ENCODE data around the gene SLC37A1.

Gene SLC37A1

DNA sequence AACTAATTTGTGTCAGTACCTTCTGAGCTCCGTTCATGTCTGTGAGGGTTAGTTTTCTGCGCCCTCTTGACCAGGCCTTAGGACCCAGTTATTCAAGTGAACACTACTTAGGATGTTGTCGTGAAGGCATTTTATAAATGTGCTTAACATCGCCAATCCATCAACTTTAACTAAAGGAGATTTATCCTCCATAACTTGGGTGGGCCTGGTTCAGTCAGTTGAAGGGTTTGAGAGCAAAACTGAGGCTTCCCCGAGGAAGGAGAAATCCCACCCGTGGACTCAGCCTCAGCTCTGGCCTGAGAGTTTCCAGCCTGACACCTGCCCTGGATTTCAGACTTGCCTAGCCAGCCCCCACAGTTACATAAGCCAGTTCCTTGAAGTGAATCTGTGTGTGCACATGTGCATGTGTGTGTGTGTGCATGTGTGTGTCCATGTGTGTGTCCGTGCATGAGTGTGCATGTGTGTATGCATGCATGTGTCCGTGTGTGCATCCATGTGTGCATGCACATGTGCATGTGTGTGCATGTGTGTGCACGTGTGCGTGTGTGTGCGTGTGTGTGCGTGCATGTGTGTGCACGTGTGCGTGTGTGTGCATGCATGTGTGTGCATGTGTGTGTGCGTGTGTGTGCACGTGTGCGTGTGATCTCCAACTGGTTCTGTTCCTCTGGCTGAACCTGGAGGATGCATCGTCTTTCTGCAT is 77.7 kb downstream of the SLC37A1 start:
- no peak for DNase-seq (ENCODE audit: extremely low read depth in 1 of 2, low read depth in 1 of 2)

DNA sequence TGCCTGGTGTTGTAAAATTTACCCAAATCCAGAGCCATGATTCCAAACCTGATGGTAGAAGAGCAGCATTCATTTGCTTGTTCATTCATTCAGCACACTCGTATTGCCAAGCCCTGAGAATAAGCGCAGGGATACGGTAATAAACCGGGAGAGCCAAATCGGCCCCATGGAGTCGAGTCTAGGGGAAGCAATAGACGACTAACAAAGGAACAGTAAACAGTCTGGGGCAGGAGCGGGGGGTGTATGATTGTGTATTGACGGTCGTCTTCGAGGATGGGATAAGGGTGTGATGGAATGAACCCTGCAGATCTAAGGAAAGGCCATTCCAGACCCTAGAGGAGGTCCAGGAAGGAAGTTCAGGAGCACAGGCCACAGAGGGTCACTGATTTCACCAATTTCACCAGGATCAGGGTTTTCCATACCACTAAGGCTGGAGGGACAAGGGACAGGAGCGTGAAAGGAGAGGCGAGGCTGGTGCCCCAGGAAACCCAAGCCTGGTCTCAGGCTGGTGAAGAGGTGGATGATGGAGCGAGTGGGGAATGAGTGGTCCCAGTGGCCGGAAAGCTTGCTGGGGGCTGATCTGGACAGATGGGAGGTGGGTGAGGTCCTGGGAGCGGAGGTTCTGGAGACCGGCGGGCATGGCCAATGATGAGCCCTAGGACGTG is 78.6 kb downstream of the SLC37A1 start:
- DNase-seq (ENCODE audit: extremely low read depth in 1 of 2, low read depth in 1 of 2): no peak

DNA sequence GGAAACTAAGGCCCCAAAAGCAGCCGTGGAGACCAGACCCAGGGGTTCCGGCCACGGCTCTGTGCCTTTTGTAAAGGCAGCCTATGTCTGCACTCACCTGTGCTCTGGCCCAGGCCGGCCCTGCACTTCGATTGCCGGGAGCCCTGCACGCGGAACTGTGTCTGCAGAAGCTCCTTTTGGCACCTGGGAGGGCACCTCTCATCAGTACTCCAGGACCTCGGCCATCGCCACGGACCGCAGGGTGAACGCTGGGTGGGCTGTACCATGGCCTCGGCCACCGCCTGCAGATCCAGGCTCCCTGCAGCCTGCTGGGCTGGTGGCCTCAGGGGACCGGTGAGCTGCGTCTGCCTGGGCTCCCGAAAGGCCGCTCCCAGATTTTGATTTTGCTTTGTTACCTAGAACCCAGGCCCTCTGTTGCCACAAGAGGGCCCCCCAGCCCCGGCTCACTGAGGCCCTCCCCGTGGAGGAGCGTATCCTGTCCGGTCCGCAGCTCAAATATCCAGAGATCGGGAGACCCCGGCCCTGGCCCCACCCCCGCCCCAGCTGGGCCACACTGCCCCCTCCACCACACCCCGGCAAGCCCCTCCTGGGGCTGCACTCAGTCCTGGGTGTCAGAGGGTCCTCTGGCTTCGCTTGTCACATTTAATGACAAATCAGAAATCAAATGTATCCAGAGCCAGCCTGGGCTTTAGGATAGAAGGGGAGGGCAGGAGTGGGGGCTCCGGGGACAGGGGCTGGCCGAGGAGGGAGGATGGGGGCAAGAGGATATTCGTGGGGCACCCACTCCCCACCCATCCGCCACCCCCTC is 79.6 kb downstream of the SLC37A1 start:
- DNase-seq (ENCODE audit: extremely low read depth in 1 of 2, low read depth in 1 of 2): peak in 1 of 2 donors; percentile 47

DNA sequence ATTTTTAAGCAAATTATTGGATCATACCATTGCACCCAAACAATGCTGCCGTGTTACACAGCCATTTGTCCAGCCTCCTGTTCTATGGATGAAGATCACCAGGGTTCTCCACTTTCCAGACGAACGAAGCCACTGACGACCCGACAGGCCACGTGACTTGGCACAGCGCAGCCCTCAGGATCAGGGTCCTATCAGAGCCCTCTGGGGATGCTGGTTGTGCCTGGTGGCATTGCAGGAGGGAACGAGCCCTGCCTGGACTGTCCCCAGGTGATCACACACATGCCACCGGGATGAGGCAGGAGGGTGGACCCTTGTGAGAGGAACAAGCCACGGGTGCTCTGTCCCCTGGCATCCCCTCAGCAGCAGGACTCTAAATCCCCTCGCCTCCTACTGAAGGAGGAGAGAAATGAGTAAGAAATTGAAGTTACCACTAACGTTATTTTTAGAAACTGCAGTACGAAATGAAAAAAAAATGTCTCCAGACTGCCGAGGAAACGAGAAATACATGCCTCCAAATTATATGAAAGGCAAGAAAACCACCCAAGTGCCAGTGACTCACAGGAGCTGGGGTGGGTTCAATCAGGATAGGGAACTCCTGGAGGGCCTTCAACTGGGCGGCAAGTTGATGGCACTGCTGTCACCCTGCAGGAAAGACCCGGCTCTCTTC is 81.1 kb downstream of the SLC37A1 start:
- DNase-seq (ENCODE audit: extremely low read depth in 1 of 2, low read depth in 1 of 2): no peak

DNA sequence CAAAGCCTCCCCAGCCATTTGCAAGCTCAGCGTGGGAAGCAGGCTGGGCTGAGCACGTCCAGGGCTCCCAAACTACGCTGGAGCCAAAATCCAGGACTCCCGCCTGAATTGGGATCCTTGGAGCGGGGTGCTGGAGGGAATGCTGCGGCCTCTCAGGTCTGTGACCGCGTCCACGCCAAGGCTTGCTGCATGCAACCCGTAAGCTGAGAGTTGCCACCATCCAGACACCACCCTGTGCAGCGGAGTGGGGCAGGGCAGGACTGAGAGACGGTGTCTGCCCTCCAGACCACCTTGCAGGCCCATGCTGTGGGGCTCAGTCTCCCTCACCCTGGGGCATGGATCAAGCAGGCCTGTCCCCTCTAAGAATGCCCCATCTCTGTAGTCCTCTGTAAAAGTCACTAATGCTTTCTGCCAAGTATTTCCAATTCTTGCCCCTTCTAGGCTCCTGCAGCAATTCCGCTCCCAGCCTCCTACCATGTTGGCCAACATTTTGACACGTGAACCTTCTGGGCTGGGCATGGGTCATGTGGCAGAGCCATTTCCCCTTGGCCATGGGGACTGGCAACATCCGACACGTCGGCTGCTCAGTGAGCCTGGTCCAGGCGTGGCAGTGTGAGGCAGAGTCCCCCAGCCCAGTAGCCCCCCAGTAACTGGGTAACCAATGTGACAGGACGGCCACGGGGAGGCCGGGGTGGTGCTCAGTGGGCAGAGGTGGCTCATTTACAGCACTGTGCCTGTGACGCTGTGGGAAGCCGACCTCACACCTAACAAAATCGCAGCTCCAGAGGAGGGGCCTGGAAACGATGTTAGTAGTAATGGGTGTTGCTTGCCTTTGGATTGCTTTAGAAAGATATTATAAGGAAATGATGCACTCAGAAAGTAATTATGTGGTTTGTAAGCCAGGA is 81.9 kb downstream of the SLC37A1 start:
- no peak for DNase-seq (ENCODE audit: extremely low read depth in 1 of 2, low read depth in 1 of 2)

DNA sequence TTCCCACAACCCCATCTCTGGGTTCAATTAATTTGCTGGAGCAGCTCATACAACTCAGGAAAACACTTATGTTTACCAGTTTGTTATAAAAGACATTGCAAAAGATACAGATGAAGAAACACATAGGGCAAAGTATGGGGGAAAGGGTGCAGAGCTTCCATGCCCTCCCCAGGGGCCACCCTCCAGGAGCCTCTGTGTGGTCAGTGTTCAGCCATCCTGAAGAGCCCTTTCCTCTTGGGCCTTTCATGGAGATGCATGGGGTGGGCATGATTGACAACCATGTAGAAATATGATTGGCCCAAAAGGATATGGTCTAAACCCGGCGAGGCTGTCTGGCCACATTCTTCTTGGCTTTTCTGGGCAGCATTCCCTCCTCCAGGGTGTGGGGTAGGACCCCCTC is 83.0 kb downstream of the SLC37A1 start:
- DNase-seq (ENCODE audit: extremely low read depth in 1 of 2, low read depth in 1 of 2): no peak

DNA sequence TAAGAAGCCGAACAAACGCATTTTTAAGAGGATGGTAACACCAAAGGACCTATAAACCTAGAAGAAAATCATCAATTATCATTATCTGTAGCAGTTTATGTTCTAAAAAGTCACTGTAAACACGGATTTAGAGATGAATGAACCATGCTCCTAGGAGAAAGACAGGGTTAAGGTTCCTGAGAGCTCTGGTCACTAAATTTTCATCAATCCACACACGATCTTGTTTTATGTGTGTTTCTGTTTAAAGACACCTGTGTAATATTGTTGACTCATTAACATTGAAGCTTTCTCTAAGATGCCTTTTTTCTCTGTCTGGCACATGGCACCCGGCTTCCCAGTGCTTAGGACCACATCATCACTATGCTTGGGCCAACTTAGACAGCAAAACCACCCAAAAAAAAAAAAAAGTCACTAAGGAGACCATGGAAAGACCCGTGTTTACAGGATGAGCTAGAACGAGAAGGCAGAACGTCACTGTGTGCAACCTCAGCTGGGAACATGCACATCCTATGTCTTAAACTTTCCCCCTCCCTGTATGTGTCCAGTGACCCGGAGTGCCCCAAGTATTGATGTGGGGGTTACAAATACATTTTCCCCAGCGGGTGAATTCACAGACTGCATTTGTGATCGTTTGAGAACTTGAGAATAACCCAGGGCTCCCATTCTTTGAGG is 84.0 kb downstream of the SLC37A1 start:
- no peak for DNase-seq (ENCODE audit: extremely low read depth in 1 of 2, low read depth in 1 of 2)

DNA sequence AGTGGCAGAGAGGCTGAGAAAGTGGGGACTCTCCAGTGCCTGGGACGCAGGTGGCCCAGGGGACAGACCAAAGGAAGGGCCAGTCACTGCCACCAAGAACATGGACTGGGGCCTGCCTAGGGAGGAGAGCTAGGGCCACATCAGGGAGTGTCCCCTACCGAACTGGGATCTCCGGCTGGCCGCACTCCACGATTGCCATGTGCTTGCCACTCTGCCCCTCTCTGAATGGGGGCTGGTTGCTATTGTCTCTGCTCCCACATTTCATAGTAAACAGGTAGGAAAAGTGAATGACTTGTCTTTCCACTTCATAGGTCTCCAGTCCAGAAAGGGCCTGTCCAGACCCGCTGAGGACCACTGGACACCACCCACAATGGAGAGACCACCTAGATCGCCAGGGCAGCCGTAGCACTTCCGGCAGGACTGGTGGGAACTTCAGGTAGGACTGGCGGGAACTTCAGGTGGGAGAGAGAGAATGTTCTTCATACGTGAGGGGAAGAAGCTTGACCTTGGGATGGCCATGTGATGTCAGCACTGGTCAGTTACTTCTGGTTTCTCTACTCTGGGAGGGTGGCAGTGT is 84.6 kb downstream of the SLC37A1 start:
- no peak for DNase-seq (ENCODE audit: extremely low read depth in 1 of 2, low read depth in 1 of 2)

DNA sequence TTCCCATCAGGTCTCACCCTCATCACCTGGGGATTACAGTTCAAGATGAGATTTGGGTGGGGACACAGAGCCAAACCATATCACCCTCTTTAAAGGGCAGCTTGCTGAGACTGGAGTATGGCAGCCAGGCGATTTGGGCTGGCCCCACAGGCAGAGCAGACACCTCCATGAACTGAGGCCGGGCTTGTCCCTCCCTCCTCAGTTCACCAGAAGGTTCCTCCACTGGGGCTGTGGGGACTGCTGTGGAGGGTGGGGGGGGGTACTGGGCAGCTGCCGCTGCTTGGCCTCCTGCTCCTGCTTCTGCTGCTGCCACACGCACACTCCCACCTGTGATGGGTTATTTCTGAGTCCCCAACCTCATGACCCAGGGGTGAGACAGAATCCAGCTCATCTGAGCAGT is 85.8 kb downstream of the SLC37A1 start:
- DNase-seq (ENCODE audit: extremely low read depth in 1 of 2, low read depth in 1 of 2): no peak

DNA sequence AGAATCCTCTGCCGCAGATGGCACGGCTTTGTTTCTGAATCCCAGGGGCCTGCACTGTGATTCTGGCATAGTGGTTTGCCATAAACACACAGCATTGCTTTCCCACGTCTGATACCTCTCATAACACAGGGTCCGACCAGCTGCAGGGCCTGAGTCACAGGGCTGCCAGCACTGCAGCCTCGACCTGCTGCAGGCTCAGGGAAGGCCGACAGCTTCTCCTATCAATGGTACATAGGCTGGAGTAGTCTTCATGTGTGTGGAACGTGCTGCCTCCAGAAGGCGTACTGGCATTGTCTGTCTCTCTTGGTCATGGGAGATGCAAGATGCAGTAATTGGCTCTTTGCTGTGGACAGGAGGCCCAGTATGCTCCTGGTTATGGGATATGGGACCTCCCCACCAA is 86.3 kb downstream of the SLC37A1 start:
- DNase-seq (ENCODE audit: extremely low read depth in 1 of 2, low read depth in 1 of 2): no peak

DNA sequence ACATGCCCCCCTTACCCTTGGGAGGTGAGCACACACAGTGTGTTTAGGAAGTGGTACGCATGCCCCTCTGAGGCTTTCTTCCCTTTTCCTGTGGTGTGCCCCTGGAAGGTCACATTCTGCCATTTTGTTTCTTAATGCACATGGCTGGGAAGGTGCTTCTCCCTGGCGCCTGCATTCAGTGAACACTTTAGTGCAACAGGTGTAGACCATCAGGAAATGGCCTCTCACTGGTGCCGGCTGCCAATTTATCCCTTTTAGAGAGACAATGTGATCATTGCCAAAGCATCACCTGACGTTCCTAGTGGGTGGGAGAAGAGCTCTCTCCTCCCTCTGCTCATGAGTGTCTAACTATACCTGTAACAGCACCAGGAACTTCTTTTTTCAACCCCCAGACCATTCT is 88.0 kb downstream of the SLC37A1 start:
- no peak for DNase-seq (ENCODE audit: extremely low read depth in 1 of 2, low read depth in 1 of 2)

DNA sequence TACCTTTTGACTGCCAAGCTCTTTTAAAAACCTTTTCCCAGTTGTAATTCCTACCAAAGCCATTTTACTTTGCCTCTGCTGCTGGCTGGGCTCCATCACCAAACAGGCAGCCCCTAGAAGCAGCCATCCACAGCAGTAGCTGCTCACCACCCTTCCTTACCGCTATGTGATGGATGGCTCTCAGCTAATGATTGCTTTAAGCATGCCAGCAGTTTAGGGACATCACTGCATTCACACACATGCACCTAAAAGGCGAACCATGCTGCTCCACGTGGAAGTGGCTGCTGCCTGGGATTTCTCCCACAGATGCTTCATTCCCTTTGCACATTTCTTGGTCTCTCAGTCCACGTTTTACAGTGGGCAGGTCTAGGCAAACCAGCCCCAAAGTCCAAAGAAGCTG is 93.5 kb downstream of the SLC37A1 start:
- no peak for DNase-seq (ENCODE audit: extremely low read depth in 1 of 2, low read depth in 1 of 2)

DNA sequence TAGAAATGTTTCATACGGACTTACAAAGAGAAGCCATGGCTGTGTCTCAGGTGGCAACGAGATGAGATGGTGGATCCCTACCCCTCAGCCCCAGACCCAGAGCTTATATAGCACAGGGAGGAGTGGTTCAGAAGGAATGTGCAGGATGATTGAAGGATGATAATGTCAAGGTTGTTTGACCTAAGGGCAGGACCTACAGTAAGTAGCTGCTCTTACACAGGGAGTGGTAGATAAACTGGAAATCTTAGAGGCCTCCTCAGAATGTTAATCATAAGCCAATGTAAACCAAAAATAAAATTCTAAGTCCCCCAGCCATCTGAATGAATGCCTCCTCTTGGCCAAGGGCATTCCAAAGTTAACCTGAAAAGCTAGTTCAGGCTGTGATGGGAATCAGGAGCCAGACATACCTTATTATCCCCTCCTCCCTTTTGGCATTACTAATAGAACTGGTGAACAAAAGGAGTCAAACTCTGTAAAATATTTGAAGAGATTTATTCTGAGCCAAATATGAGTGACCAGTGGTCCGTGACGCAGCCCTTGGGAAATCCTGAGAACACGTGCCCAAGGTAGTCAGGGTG is 94.0 kb downstream of the SLC37A1 start:
- DNase-seq (ENCODE audit: extremely low read depth in 1 of 2, low read depth in 1 of 2): no peak

DNA sequence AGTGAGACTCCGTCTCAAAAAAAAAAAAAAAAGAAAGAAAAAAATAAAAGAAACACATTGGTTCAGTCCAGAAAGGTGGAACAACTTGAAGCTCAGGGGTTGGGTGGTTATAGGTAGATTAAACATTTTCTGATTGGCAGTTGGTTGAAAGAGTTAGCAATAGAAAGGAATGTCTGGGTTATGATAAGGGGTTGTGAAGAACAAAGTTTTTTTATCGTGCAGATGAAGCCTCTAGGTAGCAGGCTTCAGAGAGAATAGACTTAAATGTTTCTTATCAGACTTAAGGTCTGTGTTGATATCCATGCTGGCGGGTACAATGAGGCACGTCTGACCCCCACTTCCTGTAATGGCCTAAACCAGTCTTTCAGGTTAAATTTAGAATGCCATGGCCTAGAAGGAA is 94.8 kb downstream of the SLC37A1 start:
- no peak for DNase-seq (ENCODE audit: extremely low read depth in 1 of 2, low read depth in 1 of 2)

DNA sequence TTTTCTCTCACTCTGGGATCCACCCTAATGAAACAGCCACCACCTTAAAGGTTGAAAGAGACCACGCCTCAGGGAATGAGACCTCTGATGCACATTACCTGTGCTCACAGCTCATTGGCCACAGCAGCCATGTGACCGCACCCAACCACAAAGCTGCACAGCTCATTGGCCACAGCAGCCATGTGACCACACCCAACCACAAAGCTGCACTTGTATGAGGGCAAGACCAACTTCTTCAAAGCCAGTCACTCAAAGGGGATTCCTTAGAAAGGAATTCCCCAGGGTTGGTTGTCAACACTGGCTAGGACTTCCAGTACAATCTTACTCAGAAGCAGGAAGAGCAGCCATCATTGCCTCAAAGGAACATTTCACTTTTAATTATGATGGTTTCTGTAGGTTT is 96.2 kb downstream of the SLC37A1 start:
- no peak for DNase-seq (ENCODE audit: extremely low read depth in 1 of 2, low read depth in 1 of 2)

DNA sequence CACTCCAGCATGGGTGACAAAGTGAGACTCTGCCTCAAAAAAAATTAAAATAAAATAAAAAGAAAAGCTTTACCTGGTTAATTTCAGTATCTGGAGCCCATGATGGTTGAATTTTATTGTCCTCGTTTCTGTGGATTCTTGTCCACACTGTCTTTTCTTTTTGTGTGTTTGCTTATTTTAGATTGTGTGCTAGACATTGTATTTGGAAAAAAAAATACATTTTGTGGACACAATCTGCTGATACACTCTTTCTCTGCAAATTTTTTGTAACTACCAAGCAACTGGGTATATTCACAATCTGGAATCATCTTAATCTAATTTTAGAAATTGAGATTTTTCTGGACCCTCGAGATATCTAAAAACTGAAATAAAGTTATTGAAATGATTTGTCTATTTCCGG is 98.2 kb downstream of the SLC37A1 start:
- DNase-seq (ENCODE audit: extremely low read depth in 1 of 2, low read depth in 1 of 2): no peak

DNA sequence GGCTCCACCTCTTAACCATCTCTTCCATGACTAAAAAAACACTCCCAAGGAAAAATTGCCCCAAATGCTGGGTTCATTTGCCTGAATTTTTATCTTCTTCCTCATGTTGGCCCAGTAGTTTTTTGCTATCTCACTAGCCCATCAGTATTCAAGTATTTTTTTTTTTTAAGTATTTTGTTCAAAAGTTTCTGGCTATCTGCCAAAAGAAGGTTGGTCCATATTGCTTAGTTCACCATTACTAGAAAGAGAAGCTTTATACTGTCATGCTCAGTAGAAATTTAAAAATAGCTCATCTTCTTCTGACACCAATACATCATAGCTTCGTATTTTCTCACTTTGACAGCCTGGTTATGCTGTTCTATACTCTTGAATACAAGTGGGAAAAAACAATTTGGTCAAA is 98.7 kb downstream of the SLC37A1 start:
- DNase-seq (ENCODE audit: extremely low read depth in 1 of 2, low read depth in 1 of 2): no peak

DNA sequence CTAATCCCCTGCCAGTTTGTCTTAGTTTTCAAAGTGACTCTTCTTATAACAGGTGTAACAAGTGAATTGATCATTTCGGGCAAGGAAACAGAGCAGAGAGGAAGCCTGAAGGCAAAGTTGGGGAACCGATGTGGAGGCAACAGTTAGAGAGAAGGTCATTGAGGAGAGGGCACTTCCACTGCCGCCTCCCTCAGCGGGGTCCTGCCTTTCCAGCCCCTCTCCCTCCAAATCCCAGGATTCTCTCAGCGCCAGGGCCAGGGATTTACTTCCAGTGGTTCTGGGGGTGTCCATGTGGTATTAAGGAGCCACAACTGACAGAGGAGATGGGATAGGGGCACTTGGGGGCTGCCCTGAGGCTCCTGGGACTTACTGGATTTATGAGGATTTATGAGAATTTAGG is 100.1 kb downstream of the SLC37A1 start:
- no peak for DNase-seq (ENCODE audit: extremely low read depth in 1 of 2, low read depth in 1 of 2)

DNA sequence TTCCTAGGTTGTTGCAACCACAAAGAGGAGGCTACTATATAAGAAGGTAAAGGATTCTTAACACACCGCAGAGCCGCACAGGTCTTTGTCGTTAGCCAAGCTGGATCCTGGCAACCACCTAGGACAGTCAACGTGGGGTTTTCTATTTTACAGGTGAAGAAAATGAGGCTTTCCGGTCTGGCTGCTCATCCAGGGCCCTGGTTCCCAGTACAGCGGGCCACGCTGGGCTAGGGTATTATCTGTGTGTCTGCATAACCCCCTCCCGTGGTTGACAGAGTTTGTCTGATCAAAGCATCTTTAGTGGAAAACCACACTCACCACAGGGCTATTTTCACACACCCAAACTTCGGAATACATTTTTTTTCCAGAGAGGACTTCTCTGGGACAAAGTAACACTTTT is 100.7 kb downstream of the SLC37A1 start:
- no peak for DNase-seq (ENCODE audit: extremely low read depth in 1 of 2, low read depth in 1 of 2)

Measured in activated CD8-positive, alpha-beta memory T cell treated with anti-CD3 and anti-CD28 coated beads for 1 hour (primary cell).